Measurements from ENCODE around the gene RBM38. TPM values are rescaled to one million over a fixed set of nuclear protein-coding genes. Genes with fewer than 3 reads are reported as not detected.

The RBM38 gene
- total and polyA plus RNA-seq, 2 of the 4 experiments (the other 2 are of a cell fraction), result 5.2 to 11.9 TPM

DNA sequence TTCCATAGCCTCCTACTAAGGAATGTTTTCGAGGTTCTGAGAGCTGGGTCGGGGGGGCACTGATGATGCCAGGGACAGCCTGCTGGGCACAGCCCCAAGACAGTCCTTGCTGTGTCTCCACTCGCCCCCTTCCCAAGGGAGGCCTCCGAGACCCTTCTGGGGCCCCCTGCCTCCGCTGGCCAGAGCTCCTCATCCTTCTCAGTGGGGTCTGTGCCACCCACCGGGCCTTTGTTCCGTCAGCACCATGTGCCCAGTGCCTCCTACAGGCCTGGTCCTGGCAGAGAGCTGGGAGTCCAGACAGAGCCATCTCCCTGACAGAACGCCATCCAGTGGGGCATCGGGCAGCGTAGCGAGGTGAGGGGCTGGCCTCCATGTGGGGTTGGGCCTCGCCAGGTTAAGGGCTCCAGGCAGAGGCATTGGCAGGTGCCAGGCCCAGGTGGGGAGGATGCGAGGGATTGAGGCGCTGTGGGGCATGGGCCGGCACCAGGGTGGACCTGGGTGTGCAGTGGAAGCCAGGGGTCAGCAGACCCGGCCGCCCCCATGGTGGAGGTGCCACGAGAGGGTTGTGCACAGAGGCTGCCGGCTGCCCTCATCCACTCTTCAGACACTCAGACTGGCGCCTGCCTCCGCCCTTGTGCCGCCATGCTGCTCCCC lies 13.3 kb downstream of the RBM38 start:
- Histone ChIP-seq H4K5ac (ENCODE audit: low read depth, low read length) (no peak overlapping the region), H3K4me1 (ENCODE audit: control insufficient read depth, insufficient read depth, low read length) (peaks cover 2% of the 10 kb centered on the region; the same call in 1 of the 2 replicates), H3K23ac (ENCODE audit: low read depth, low read length) (no peak overlapping the region), H3K79me1 (ENCODE audit: low read depth in 1 of 2, low read length in 2 of 2) (0 out of 4 replicates have a peak, but pooled peaks cover 0 to 3% of the 10 kb centered on the region in 2 experiments), H3K4me2 (ENCODE audit: low read depth, low read length) (no peak overlapping the region), H2BK20ac (ENCODE audit: low read depth, low read length) (no peak overlapping the region), H2AK9ac (replicated peaks; ENCODE audit: low read depth, low read length, poor library complexity) (peak overlapping the region; percentile 42), H3K9ac (ENCODE audit: low read depth, low read length) (no peak overlapping the region), H3K4ac (ENCODE audit: low read depth, low read length) (no peak overlapping the region), H3K27ac (ENCODE audit: insufficient read depth, low read length) (no peak overlapping the region), H4K20me1 (ENCODE audit: insufficient read depth, low read length) (no peaks in the 10 kb centered on the region; the same call in 1 of the 2 replicates), H3K9me1 (ENCODE audit: insufficient read depth, low read length) (no peaks in the 10 kb centered on the region), H2AK5ac (ENCODE audit: low read depth, low read length) (no peak overlapping the region), H3K9me3 (ENCODE audit: control insufficient read depth, insufficient read depth, low read length) (no peaks in the 10 kb centered on the region), H3K56ac (ENCODE audit: extremely low read depth, insufficient read depth, low read length) (no peak overlapping the region), H3K4me3 (ENCODE audit: insufficient read depth, low read depth, low read length) (no peak overlapping the region), H3K18ac (ENCODE audit: low read depth, low read length) (no peak overlapping the region), H3K36me3 (ENCODE audit: control insufficient read depth, insufficient read depth, low read length) (peaks cover 25% of the 10 kb centered on the region), H3K27me3 (ENCODE audit: control insufficient read depth, insufficient read depth, low read length) (no peaks in the 10 kb centered on the region), H2BK120ac (ENCODE audit: low read depth, low read length) (no peak overlapping the region), H2AFZ (replicated peaks; ENCODE audit: low read length, poor library complexity) (peak overlapping the region; percentile 11), H2BK5ac (ENCODE audit: low read depth, low read length, poor library complexity, severe bottlenecking) (no peak overlapping the region), H3K14ac (replicated peaks; ENCODE audit: low read depth, low read length) (no peak overlapping the region), H4K8ac (ENCODE audit: low read depth in 2 of 2, low read length in 2 of 2) (no peak overlapping the region), H2BK15ac (ENCODE audit: low read depth, low read length) (no peak overlapping the region), H4K91ac (ENCODE audit: insufficient read depth, low read depth, low read length) (no peak overlapping the region)
- ChIA-PET POLR2A (ENCODE audit: unreplicated experiment) (no interaction called here), CTCF (interaction anchor here (0.7 kb wide), 1 partner anchor 9 kb away, joined by 3 read pairs; no protein-coding TSS in a partner anchor)
- dilution Hi-C loops (cut with HindIII; ENCODE audit: low sequenced_read_pairs, unreplicated experiment) (no loop called here), in situ Hi-C loops (cut with MboI; ENCODE audit: low sequenced_read_pairs) (no loop called here), intact Hi-C loops (cut with micrococcal nuclease) (no loop called here)
- ATAC-seq (ENCODE audit: low read depth) (no peak), DNase-seq (no peak)
- BruUV-seq (replicated peaks), result no TSS peak
- 93% methylated on average over 5 of the region's 22 CpGs; no CpG with 5 or more reads in 1 of the 2 experiments for WGBS, 2 experiments (ENCODE audit: extremely low coverage in 2 of 2, insufficient read length in 1 of 2)
- TF ChIP-seq, protein P1, sequence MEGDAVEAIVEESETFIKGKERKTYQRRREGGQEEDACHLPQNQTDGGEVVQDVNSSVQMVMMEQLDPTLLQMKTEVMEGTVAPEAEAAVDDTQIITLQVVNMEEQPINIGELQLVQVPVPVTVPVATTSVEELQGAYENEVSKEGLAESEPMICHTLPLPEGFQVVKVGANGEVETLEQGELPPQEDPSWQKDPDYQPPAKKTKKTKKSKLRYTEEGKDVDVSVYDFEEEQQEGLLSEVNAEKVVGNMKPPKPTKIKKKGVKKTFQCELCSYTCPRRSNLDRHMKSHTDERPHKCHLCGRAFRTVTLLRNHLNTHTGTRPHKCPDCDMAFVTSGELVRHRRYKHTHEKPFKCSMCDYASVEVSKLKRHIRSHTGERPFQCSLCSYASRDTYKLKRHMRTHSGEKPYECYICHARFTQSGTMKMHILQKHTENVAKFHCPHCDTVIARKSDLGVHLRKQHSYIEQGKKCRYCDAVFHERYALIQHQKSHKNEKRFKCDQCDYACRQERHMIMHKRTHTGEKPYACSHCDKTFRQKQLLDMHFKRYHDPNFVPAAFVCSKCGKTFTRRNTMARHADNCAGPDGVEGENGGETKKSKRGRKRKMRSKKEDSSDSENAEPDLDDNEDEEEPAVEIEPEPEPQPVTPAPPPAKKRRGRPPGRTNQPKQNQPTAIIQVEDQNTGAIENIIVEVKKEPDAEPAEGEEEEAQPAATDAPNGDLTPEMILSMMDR (conservative IDR thresholded peaks at IDR 0.05; ENCODE audit: low read depth, low read length), result no peak
- TF ChIP-seq RAD21 (IDR thresholded peaks at IDR 0.05; ENCODE audit: low read length) (no peak), NFE2L2 (IDR thresholded peaks at IDR 0.05; ENCODE audit: low read depth, low read length) (no peak), MAZ (IDR thresholded peaks at IDR 0.05; ENCODE audit: borderline replicate concordance, low read depth, low read length) (no peak), RFX5 (IDR thresholded peaks at IDR 0.05; ENCODE audit: low read depth, low read length) (no peak), CEBPB (IDR thresholded peaks at IDR 0.05; ENCODE audit: low read depth, low read length) (no peak), FOS (IDR thresholded peaks at IDR 0.05; ENCODE audit: low read depth, low read length) (no peak), POLR2A (IDR thresholded peaks at IDR 0.05; ENCODE audit: low read depth, low read length) (no peak), MAFK (IDR thresholded peaks at IDR 0.05; ENCODE audit: low read depth, low read length) (no peak), BHLHE40 (IDR thresholded peaks at IDR 0.05; ENCODE audit: low read depth, low read length) (no peak), RCOR1 (IDR thresholded peaks at IDR 0.05; ENCODE audit: insufficient replicate concordance, low read length) (no peak), CHD1 (IDR thresholded peaks at IDR 0.05; ENCODE audit: low read depth, low read length) (no peak), MXI1 (IDR thresholded peaks at IDR 0.05; ENCODE audit: borderline replicate concordance, low read depth, low read length) (no peak)
- TF ChIP-seq, protein P2, sequence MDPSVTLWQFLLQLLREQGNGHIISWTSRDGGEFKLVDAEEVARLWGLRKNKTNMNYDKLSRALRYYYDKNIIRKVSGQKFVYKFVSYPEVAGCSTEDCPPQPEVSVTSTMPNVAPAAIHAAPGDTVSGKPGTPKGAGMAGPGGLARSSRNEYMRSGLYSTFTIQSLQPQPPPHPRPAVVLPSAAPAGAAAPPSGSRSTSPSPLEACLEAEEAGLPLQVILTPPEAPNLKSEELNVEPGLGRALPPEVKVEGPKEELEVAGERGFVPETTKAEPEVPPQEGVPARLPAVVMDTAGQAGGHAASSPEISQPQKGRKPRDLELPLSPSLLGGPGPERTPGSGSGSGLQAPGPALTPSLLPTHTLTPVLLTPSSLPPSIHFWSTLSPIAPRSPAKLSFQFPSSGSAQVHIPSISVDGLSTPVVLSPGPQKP (IDR thresholded peaks at IDR 0.05; ENCODE audit: borderline replicate concordance, low read depth, low read length), result no peak
- TF ChIP-seq, protein P3, sequence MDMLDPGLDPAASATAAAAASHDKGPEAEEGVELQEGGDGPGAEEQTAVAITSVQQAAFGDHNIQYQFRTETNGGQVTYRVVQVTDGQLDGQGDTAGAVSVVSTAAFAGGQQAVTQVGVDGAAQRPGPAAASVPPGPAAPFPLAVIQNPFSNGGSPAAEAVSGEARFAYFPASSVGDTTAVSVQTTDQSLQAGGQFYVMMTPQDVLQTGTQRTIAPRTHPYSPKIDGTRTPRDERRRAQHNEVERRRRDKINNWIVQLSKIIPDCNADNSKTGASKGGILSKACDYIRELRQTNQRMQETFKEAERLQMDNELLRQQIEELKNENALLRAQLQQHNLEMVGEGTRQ (IDR thresholded peaks at IDR 0.05; ENCODE audit: low read depth, low read length), result no peak

All from IMR-90 (cell line).